Stimulated activated CD8-positive, alpha-beta memory T cell treated with anti-CD3 and anti-CD28 coated beads, Interleukin-7, amount 100 ng/mL, for 24 hours (primary cell): ENCODE data around the gene IKBIP.
"Not testable (repeated sequence)": the region's sequence is repeated elsewhere in the genome, so short reads cannot be mapped to it uniquely, and the experiment has no call there.

ENCODE experiments used
- DNase-seq: peaks from one replicate; pipeline ENCODE4 v3.0.0-alpha.2; 2020; ENCODE audit warnings: low read depth

Gene IKBIP

GRCh38 chr12:98637068-98637467, 7.5 kb downstream of the IKBIP start:
- DNase-seq: no peak

DNA sequence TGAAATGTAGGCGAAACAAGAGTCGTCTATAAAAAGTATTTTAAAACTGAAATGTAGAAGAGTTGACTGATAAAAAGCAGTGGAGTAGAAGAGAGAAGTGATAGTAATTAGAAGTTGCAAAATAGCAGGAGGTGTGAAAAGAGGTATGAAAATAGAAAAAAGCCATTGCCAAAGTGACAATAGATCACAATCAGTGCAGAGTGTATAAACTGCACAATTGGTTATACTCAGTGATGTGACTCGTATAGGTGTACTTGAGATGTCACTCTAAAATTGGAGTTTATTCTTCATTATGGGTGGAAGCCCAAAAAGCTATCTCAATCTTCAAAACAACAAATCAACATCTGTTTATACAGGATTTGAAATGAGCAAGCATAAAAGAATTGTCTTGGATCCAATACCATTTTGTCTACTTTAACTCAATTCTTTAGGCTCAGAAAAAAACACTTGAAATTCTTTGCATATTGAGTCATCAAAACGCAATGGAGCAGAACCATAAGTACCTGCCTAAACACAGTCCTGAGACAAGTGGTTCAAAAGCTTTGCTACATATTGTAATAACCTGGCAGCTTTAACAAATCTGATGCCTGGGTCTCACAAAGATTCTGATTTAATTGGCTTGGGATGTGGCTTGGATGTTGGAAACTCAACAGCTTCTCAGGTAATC, 8.8 kb downstream of the IKBIP start:
- DNase-seq: no peak

- DNase-seq: no peak
Observed at GRCh38 chr12:98618952-98619351, 25.6 kb downstream of the IKBIP start.

DNA sequence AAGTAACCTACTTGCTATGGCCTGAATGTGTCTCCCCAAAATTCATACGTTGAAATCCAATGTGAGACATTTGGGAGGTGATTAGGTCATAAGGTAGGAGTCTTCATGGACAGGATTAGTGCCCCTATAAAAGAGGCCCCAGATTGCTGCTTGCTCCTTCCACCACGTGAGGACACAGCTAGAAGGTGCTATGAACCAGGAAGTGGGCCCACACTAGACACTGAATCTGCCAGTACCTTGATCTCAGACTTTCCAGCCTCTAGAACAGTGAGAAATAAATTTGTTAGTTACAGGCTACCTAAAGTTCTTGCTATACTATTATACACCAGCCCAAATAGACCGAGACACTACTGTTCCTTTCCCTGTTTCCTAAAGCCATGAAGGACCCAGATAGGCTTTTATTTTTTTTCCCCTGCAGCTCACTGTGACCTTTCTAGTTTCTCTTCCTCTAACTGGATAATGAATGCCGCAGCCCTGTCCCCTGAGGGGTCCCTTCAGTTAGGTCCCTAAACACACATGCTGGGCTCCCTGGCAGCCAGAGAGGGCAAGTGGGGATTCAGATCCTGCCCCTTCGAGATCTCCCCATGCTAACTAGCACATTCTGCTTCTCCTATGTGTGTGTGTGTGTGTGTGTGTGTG, 31.8 kb downstream of the IKBIP start:
- no peak for DNase-seq

DNA sequence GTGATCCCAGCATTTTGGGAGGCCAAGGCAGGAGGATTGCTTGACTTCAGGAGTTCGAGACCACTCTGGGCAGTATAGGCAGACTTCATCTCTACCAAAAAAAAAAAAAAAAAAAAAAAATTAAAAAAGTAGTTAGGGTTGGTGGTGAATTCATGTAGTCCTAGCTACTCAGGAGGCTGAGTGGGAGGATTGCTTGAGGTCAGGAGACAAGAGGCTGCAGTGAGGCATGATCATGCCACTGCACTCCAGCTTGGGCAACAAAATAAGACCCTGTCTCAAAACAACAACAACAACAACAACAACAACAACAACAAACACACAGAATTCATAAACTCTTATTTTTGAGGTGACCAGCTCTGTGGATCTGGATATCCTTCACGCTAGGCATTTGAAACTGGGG, 34.0 kb downstream of the IKBIP start:
- DNase-seq: no peak

GRCh38 chr12:98606359-98606988, 38.1 kb downstream of the IKBIP start:
- DNase-seq: no peak

DNA sequence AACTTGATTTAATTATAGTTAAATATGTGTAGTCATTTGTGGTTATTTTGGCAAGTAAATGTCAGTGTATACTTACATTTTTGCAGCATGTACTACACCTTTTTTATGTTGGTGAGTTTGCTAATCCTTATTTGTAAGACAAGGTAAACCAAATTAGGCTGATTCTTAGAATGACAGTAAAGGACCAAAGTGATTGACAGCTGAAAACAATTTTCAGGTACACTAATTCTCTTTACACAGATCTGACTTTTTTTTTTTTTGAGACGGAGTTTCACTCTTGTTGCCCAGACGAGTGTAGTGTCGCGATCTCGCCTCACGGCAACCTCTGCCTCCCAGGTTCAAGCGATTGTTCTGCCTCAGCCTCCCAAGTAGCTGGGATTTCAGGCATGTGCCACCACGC, 42.7 kb downstream of the IKBIP start:
- DNase-seq: no peak

GRCh38 chr12:98597313-98597712, 47.3 kb downstream of the IKBIP start:
- DNase-seq: not testable (repeated sequence)

- no peak for DNase-seq
Observed at GRCh38 chr12:98595243-98595988, 49.2 kb downstream of the IKBIP start.

GRCh38 chr12:98594050-98594835, 50.3 kb downstream of the IKBIP start:
- no peak for DNase-seq

GRCh38 chr12:98593351-98594049, 51.1 kb downstream of the IKBIP start, which contains the start of gene SLC25A3:
SLC25A3 (plus strand) TSS chr12:98593686; CDS start chr12:98593979, 293 bp downstream.
- peak; percentile 81 for DNase-seq

GRCh38 chr12:98592825-98593322, 51.7 kb downstream of the IKBIP start:
- no peak for DNase-seq

GRCh38 chr12:98591209-98591608, 53.4 kb downstream of the IKBIP start:
- no peak for DNase-seq

DNA sequence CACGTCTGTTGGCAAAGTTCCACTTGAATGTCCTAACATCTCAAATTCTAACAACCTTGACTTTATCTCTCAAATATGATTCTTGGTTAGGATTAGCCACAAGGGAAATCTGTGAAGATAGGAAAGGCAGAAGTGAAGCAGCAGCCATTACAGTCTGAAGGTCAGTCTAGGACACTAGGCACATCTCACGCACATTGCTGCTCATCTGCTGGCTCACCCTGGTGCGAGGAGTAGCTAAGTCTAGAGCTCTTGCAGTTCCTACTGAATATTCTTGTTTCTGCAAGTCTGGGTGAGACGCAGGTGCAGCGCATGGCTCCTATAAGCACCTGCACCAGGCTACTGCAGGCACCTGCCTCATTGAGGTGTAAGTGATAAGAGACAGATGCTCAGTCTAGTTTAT, 57.5 kb downstream of the IKBIP start:
- DNase-seq: no peak

DNA sequence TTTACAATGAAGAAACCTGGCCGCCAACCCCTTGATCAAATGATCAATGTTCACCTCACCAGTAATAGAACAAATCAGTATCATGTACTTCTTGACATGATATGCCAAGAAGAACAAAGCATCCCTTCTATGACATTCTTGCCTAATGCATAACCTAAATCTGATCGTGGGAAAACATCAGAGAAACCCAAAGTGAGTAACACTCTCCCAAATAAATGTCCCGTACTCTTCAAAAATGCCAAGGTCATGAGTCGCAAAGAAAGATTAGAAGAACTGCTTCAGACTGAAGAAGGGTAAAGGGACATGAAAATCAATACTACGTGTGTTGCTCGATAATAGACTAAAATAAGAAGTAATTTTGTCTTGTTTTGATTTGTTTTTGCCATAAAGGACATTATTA, 62.5 kb downstream of the IKBIP start:
- DNase-seq: no peak

DNA sequence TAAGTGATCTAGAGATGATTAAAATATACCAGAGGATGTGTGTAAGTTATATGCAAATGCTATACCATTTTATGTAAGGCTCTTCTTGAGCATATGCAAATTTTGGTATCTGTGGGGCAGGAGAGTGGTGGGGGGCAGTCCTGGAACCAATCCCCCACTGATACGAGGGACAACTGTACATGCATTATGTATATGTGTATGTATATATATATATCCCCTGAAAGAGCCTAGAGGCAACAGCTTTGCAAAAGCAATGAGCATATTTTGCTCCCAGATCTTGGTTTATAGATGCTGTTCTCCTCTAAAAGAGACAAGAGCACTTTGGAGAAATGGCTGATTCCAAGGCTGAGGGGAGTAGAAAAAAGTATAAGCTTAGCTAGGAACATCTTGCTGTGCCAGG, 63.5 kb downstream of the IKBIP start:
- DNase-seq: no peak

DNA sequence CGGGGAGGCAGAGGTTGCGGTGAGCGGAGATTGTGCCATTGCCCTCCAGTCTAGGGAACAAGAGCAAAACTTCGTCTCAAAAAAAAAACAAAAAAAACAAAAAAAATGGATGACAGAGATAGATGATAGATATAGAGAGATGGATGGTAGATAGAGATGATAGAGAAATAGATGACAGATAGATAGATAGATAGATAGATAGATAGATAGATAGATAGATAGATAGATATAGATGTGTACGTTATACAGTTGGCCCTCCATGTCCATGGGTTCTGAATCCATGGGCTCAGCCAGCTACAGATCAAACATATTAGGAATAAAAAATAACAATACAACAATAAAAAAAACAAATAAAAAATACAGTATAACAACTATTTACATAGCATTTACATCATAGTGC, 63.9 kb downstream of the IKBIP start:
- no peak for DNase-seq

DNA sequence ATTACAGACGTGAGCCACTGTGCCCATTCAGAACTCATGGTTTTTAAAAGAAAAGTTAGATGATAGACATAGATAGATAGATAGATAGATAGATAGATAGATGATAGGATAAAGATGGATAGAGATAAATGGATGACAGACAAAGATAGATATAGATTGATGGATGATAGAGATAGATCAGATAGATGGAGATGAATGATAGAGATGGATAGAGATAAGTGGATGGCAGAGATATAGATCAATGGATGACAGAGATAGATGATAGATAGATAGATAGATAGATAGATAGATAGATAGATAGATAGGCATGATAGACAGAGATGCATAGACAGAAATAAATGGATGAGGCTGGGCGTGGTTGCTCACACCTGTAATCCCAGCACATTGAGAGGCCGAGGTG, 64.8 kb downstream of the IKBIP start:
- DNase-seq: no peak

DNA sequence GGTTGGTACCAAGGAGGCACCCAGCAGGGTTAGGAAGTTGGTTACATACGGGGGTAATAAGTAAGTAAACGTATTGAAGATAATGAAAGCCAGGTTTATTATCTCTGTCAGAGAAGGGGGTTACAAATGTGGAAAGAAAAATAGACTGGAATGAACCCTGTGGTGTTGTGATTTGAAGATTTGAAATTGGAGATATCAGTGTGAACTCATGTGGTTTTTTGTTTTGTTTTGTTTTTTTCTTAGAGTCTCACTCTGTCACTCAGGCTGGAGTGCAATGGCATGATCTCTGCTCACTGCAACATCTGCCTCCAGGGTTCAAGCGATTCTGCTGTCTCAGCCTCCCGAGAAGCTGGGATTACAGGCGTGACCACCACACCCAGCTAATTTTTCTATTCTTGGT, 65.2 kb downstream of the IKBIP start:
- DNase-seq: no peak

GRCh38 chr12:98578821-98579220, 65.8 kb downstream of the IKBIP start:
- no peak for DNase-seq

DNA sequence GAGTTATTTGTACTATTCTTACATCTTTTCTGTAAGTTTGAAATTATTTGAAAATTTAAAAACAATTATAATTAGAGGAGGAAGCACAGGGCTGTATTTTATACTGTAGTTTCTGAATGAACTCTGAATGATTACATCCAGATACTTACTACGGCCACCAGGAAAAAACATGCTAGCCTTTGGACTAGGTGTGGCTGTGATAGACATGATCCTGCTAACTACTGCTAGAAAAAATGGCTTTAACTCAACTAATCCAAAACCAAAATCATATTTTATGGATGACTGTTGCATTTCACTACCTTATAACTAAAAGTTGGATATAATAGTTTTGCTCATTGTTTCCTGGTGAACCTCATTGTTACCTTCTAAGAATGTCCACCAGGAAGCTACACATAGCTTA, 66.2 kb downstream of the IKBIP start:
- no peak for DNase-seq
